Measurements from ENCODE around the gene ADK. TPM values are rescaled to one million over a fixed set of nuclear protein-coding genes. Genes with fewer than 3 reads are reported as not detected.

The ADK gene
- total and polyA plus RNA-seq, 2 experiments from 2014 or later, result 39.9 to 53.0 TPM

GRCh38 chr10:74644738-74645137, 493.7 kb downstream of the ADK start:
- ATAC-seq, result no peak
- TF ChIP-seq ZNF462 (CRISPR knock-in tag; IDR thresholded peaks at IDR 0.05) (no peak), STAT1 (IDR thresholded peaks at IDR 0.05; ENCODE audit: unreplicated experiment) (no peak), CREB1 (CRISPR knock-in tag; IDR thresholded peaks at IDR 0.05; ENCODE audit: low read depth) (no peak), REST (IDR thresholded peaks at IDR 0.05; ENCODE audit: unreplicated experiment) (no peak), ZNF331 (CRISPR knock-in tag; IDR thresholded peaks at IDR 0.05; ENCODE audit: low read depth) (no peak), JUNB (IDR thresholded peaks at IDR 0.05; ENCODE audit: unreplicated experiment) (no peak), ZNF114 (CRISPR knock-in tag; IDR thresholded peaks at IDR 0.05) (no peak), EZH2phosphoT487 (IDR thresholded peaks at IDR 0.05; ENCODE audit: unreplicated experiment) (no peak), EZH2 (IDR thresholded peaks at IDR 0.05; ENCODE audit: low read depth, unreplicated experiment) (no peak), NANOG (IDR thresholded peaks at IDR 0.05; ENCODE audit: borderline replicate concordance) (no peak), POLR2AphosphoS5 (IDR thresholded peaks at IDR 0.05; ENCODE audit: low read depth) (no peak), CTCF (conservative IDR thresholded peaks at IDR 0.05; ENCODE audit: low read depth in 2 of 2) (no peak), ETS1 (IDR thresholded peaks at IDR 0.05) (no peak)
- no peak overlapping the region for H3K4me2 ChIP-seq
- no peak for DNase-seq (ENCODE audit: low spot score)
- no peaks in the 10 kb centered on the region for H3K79me2 ChIP-seq (replicated peaks; ENCODE audit: insufficient read depth)
- H3F3A ChIP-seq (replicated peaks; ENCODE audit: low read depth), result no peaks in the 10 kb centered on the region
- no peak overlapping the region for H3K4me3 Mint-ChIP-seq
- H3K27ac ChIP-seq (ENCODE audit: low read depth), result no peak overlapping the region
- H3K4me1 ChIP-seq (ENCODE audit: insufficient read depth), result peaks cover 27% of the 10 kb centered on the region
- H3K9me3 Mint-ChIP-seq, result peaks cover 8% of the 10 kb centered on the region; the same call in 2 of the 3 replicates
- H3K36me3 ChIP-seq (ENCODE audit: insufficient read depth), result no peaks in the 10 kb centered on the region
- H3K4me1 Mint-ChIP-seq, result peaks cover 25% of the 10 kb centered on the region
- no peaks in the 10 kb centered on the region for H3K9me2 ChIP-seq (ENCODE audit: insufficient read depth)
- no peaks in the 10 kb centered on the region for H3K27me3 Mint-ChIP-seq (ENCODE audit: insufficient read depth, low read depth, poor library complexity)
- no peaks in the 10 kb centered on the region for H3K27me3 ChIP-seq (ENCODE audit: insufficient read depth)
- H2AFZ ChIP-seq, result no peak overlapping the region
- H3K36me3 Mint-ChIP-seq (ENCODE audit: low read depth), result peaks cover 6% of the 10 kb centered on the region
- H3K27ac Mint-ChIP-seq, result 0 out of 2 replicates have a peak overlapping the region, but pooled peaks have one; percentile 84
- no peak overlapping the region for H3K4me3 ChIP-seq
- H4K20me1 ChIP-seq (replicated peaks; ENCODE audit: insufficient read depth), result no peaks in the 10 kb centered on the region
